ENCODE data around the gene ZNF367.

ZNF367 gene

GRCh38 chr9:96440671-96441199 is 22.6 kb upstream of the ZNF367 start:
- no peak for FAIRE-seq
- no peak for DNase-seq (ENCODE audit: insufficient read length, low spot score)
- TF ChIP-seq SPI1 (IDR thresholded peaks at IDR 0.05; ENCODE audit: low read depth, low read length) (no peak), TAF1 (IDR thresholded peaks at IDR 0.05; ENCODE audit: low read depth, low read length) (no peak), POU2F2 (IDR thresholded peaks at IDR 0.05; ENCODE audit: low read depth, low read length) (no peak), POLR2A (IDR thresholded peaks at IDR 0.05; ENCODE audit: low read depth, low read length) (no peak), PAX5 (IDR thresholded peaks at IDR 0.05; ENCODE audit: insufficient read depth, low read length, severe bottlenecking) (no peak), POLR2AphosphoS5 (IDR thresholded peaks at IDR 0.05; ENCODE audit: low read depth, low read length) (no peak)

GRCh38 chr9:96437454-96437853 is 19.3 kb upstream of the ZNF367 start:
- FAIRE-seq (no peak), DNase-seq (ENCODE audit: insufficient read length, low spot score) (no peak)
- TF ChIP-seq POLR2A (IDR thresholded peaks at IDR 0.05; ENCODE audit: low read depth, low read length) (no peak), TAF1 (IDR thresholded peaks at IDR 0.05; ENCODE audit: low read depth, low read length) (no peak), POLR2AphosphoS5 (IDR thresholded peaks at IDR 0.05; ENCODE audit: low read depth, low read length) (no peak), POU2F2 (IDR thresholded peaks at IDR 0.05; ENCODE audit: low read depth, low read length) (no peak), PAX5 (IDR thresholded peaks at IDR 0.05; ENCODE audit: insufficient read depth, low read length, severe bottlenecking) (no peak), SPI1 (IDR thresholded peaks at IDR 0.05; ENCODE audit: low read depth, low read length) (no peak)

- FAIRE-seq (no peak), DNase-seq (ENCODE audit: insufficient read length, low spot score) (no peak)
- TF ChIP-seq POLR2AphosphoS5 (IDR thresholded peaks at IDR 0.05; ENCODE audit: low read depth, low read length) (no peak), POLR2A (IDR thresholded peaks at IDR 0.05; ENCODE audit: low read depth, low read length) (no peak), TAF1 (IDR thresholded peaks at IDR 0.05; ENCODE audit: low read depth, low read length) (no peak), PAX5 (IDR thresholded peaks at IDR 0.05; ENCODE audit: insufficient read depth, low read length, severe bottlenecking) (no peak), SPI1 (IDR thresholded peaks at IDR 0.05; ENCODE audit: low read depth, low read length) (no peak), POU2F2 (IDR thresholded peaks at IDR 0.05; ENCODE audit: low read depth, low read length) (no peak)
Observed at GRCh38 chr9:96436456-96437126, 18.4 kb upstream of the ZNF367 start.

GRCh38 chr9:96436063-96436455 is 17.9 kb upstream of the ZNF367 start:
- FAIRE-seq (no peak), DNase-seq (ENCODE audit: insufficient read length, low spot score) (no peak)
- no peak for TF ChIP-seq PAX5 (IDR thresholded peaks at IDR 0.05; ENCODE audit: insufficient read depth, low read length, severe bottlenecking)
- TF ChIP-seq POU2F2 (IDR thresholded peaks at IDR 0.05; ENCODE audit: low read depth, low read length), result no peak
- TF ChIP-seq SPI1 (IDR thresholded peaks at IDR 0.05; ENCODE audit: low read depth, low read length), result no peak
- TF ChIP-seq POLR2A (IDR thresholded peaks at IDR 0.05; ENCODE audit: low read depth, low read length), result no peak
- TF ChIP-seq POLR2AphosphoS5 (IDR thresholded peaks at IDR 0.05; ENCODE audit: low read depth, low read length), result no peak
- TF ChIP-seq TAF1 (IDR thresholded peaks at IDR 0.05; ENCODE audit: low read depth, low read length), result no peak

- DNase-seq (ENCODE audit: insufficient read length, low spot score) (no peak), FAIRE-seq (no peak)
- TF ChIP-seq PAX5 (IDR thresholded peaks at IDR 0.05; ENCODE audit: insufficient read depth, low read length, severe bottlenecking), result no peak
- no peak for TF ChIP-seq TAF1 (IDR thresholded peaks at IDR 0.05; ENCODE audit: low read depth, low read length)
- no peak for TF ChIP-seq POLR2A (IDR thresholded peaks at IDR 0.05; ENCODE audit: low read depth, low read length)
- TF ChIP-seq SPI1 (IDR thresholded peaks at IDR 0.05; ENCODE audit: low read depth, low read length), result no peak
- no peak for TF ChIP-seq POU2F2 (IDR thresholded peaks at IDR 0.05; ENCODE audit: low read depth, low read length)
- TF ChIP-seq POLR2AphosphoS5 (IDR thresholded peaks at IDR 0.05; ENCODE audit: low read depth, low read length), result no peak
Observed at GRCh38 chr9:96435345-96435744, 17.2 kb upstream of the ZNF367 start.

GRCh38 chr9:96430377-96430776 is 12.2 kb upstream of the ZNF367 start:
- FAIRE-seq (no peak), DNase-seq (ENCODE audit: insufficient read length, low spot score) (no peak)
- TF ChIP-seq SPI1 (IDR thresholded peaks at IDR 0.05; ENCODE audit: low read depth, low read length), result no peak
- TF ChIP-seq POLR2A (IDR thresholded peaks at IDR 0.05; ENCODE audit: low read depth, low read length), result no peak
- TF ChIP-seq POU2F2 (IDR thresholded peaks at IDR 0.05; ENCODE audit: low read depth, low read length), result no peak
- TF ChIP-seq PAX5 (IDR thresholded peaks at IDR 0.05; ENCODE audit: insufficient read depth, low read length, severe bottlenecking), result no peak
- TF ChIP-seq TAF1 (IDR thresholded peaks at IDR 0.05; ENCODE audit: low read depth, low read length), result no peak
- no peak for TF ChIP-seq POLR2AphosphoS5 (IDR thresholded peaks at IDR 0.05; ENCODE audit: low read depth, low read length)

GRCh38 chr9:96429732-96430131 is 11.6 kb upstream of the ZNF367 start:
- no peak for FAIRE-seq
- DNase-seq (ENCODE audit: insufficient read length, low spot score), result no peak
- TF ChIP-seq TAF1 (IDR thresholded peaks at IDR 0.05; ENCODE audit: low read depth, low read length), result no peak
- TF ChIP-seq POU2F2 (IDR thresholded peaks at IDR 0.05; ENCODE audit: low read depth, low read length), result no peak
- no peak for TF ChIP-seq POLR2A (IDR thresholded peaks at IDR 0.05; ENCODE audit: low read depth, low read length)
- no peak for TF ChIP-seq SPI1 (IDR thresholded peaks at IDR 0.05; ENCODE audit: low read depth, low read length)
- no peak for TF ChIP-seq PAX5 (IDR thresholded peaks at IDR 0.05; ENCODE audit: insufficient read depth, low read length, severe bottlenecking)
- TF ChIP-seq POLR2AphosphoS5 (IDR thresholded peaks at IDR 0.05; ENCODE audit: low read depth, low read length), result no peak

GRCh38 chr9:96425500-96426169 is 7.5 kb upstream of the ZNF367 start:
- DNase-seq (ENCODE audit: insufficient read length, low spot score), result no peak
- no peak for FAIRE-seq
- no peak for TF ChIP-seq PAX5 (IDR thresholded peaks at IDR 0.05; ENCODE audit: insufficient read depth, low read length, severe bottlenecking)
- TF ChIP-seq SPI1 (IDR thresholded peaks at IDR 0.05; ENCODE audit: low read depth, low read length), result no peak
- no peak for TF ChIP-seq TAF1 (IDR thresholded peaks at IDR 0.05; ENCODE audit: low read depth, low read length)
- no peak for TF ChIP-seq POLR2A (IDR thresholded peaks at IDR 0.05; ENCODE audit: low read depth, low read length)
- no peak for TF ChIP-seq POU2F2 (IDR thresholded peaks at IDR 0.05; ENCODE audit: low read depth, low read length)
- no peak for TF ChIP-seq POLR2AphosphoS5 (IDR thresholded peaks at IDR 0.05; ENCODE audit: low read depth, low read length)

GRCh38 chr9:96423985-96424336 is 5.8 kb upstream of the ZNF367 start:
- FAIRE-seq, result no peak
- TF ChIP-seq POU2F2 (IDR thresholded peaks at IDR 0.05; ENCODE audit: low read depth, low read length) (no peak), POLR2AphosphoS5 (IDR thresholded peaks at IDR 0.05; ENCODE audit: low read depth, low read length) (no peak), PAX5 (IDR thresholded peaks at IDR 0.05; ENCODE audit: insufficient read depth, low read length, severe bottlenecking) (no peak)

More at GRCh38 chr9:96423985-96424336, 5.8 kb upstream of the ZNF367 start:
- no peak for DNase-seq (ENCODE audit: insufficient read length, low spot score)
